Panc1 (cell line): ENCODE measurements around the gene RAB42. TPM values are rescaled to one million over a fixed set of nuclear protein-coding genes. Genes with fewer than 3 reads are reported as not detected.
A peak's percentile ranks its signal among the peaks of the same experiment; 100 is the strongest.

Experiments
- ATAC-seq: fragments of 200-7000 bp; cut with Tn5 transposase; 2 replicates; pipeline ENCODE4 v1.9.1; 2020; ENCODE audit warnings: mild to moderate bottlenecking, moderate library complexity
- BruUV-seq: library from RNA; stranded (reverse); fragments of 400-500 nt; replicated peaks from 2 replicates; lab custom pipeline; 2021; lab: Mats Ljungman, UMichigan
- CTCF ChIA-PET: fragments of 300-600 bp; sonication (Branson Sonifier 250); formaldehyde crosslinking; loops from one replicate; lab custom pipeline; 2022; ENCODE audit warnings: antibody characterized with exemption; lab: Charles Lee
- POLR2A ChIA-PET: fragments of 300-600 bp; sonication (Branson Sonifier 250); formaldehyde crosslinking; loops from one replicate; lab custom pipeline; 2022; ENCODE audit warnings: antibody characterized with exemption; lab: Charles Lee
- DNase-seq: peaks from one replicate; pipeline ENCODE4 v3.0.0-alpha.2; 2010; ENCODE audit warnings: low read depth, low spot score
- H3K27ac ChIP-seq: 2 replicates; pipeline ENCODE4 v1.5.1; 2011; ENCODE audit warnings: mild to moderate bottlenecking, low read length, inconsistent platforms
- H3K27me3 ChIP-seq: fragments of 200-500 bp; sonication (Bioruptor generic); 2 replicates; pipeline ENCODE4 v1.6.0; 2014; ENCODE audit warnings: low read length, inconsistent platforms; ENCODE audit not compliant: control insufficient read depth, insufficient read depth
- H3K36me3 ChIP-seq: fragments of 200-500 bp; sonication (Bioruptor generic); 2 replicates; pipeline ENCODE4 v1.5.1; 2014; ENCODE audit warnings: inconsistent platforms, mild to moderate bottlenecking, low read length, moderate library complexity; ENCODE audit not compliant: control insufficient read depth, insufficient read depth
- H3K4me1 ChIP-seq: 2 replicates; pipeline ENCODE4 v1.5.1; 2011; ENCODE audit warnings: inconsistent platforms, mild to moderate bottlenecking, low read length, moderate library complexity; ENCODE audit not compliant: control insufficient read depth, insufficient read depth
- H3K4me3 ChIP-seq, 2 experiments: 2 replicates each; pipeline ENCODE4 v1.5.1; 2011 to 2012; ENCODE audit warnings: low read depth in 2 of 2, low read length in 2 of 2, mild to moderate bottlenecking in 2 of 2, inconsistent platforms in 1 of 2, moderate library complexity in 1 of 2
- H3K9me3 ChIP-seq: fragments of 200-500 bp; sonication (Bioruptor generic); 2 replicates; pipeline ENCODE4 v1.5.1; 2014; ENCODE audit warnings: low read depth, mild to moderate bottlenecking, inconsistent platforms, low read length, moderate library complexity; ENCODE audit not compliant: control insufficient read depth, insufficient read depth
- CTCF ChIP-seq: fragments of 450-650 bp; IDR thresholded peaks from 2 replicates; pipeline ENCODE4 v1.5.1; 2017; ENCODE audit warnings: mild to moderate bottlenecking
- POLR2AphosphoS5 ChIP-seq: IDR thresholded peaks from 2 replicates; pipeline ENCODE4 v1.6.1; 2012; ENCODE audit warnings: mild to moderate bottlenecking, low read depth, low read length, moderate library complexity
- REST ChIP-seq, 2 experiments: IDR thresholded peaks; 2 replicates each; pipeline ENCODE4 v1.6.1; 2011 to 2012; ENCODE audit warnings: low read depth in 2 of 2, control low read depth in 1 of 2, low read length in 1 of 2, mild to moderate bottlenecking in 1 of 2, moderate library complexity in 1 of 2; ENCODE audit not compliant: insufficient read depth in 1 of 2
- SIN3A ChIP-seq: IDR thresholded peaks from 2 replicates; pipeline ENCODE4 v1.6.1; 2012; ENCODE audit warnings: low read depth, mild to moderate bottlenecking, low read length, moderate library complexity, borderline replicate concordance; ENCODE audit not compliant: insufficient read depth
- TCF7L2 ChIP-seq: IDR thresholded peaks from 2 replicates; pipeline ENCODE4 v1.6.1; 2011; ENCODE audit warnings: mild to moderate bottlenecking, low read depth, low read length, inconsistent platforms
- in situ Hi-C: cut with HindIII; loops from 2 replicates; pipeline ENCODE4 v1.10.0; 2016; ENCODE audit warnings: low sequenced_read_pairs, low pct_unique_long_range_greater_than_20kb
- intact Hi-C: fragments of 100-400 bp; cut with micrococcal nuclease; formaldehyde crosslinking; loops from one replicate; pipeline ENCODE4 v1.10.0; 2022; ENCODE audit not compliant: unreplicated experiment
- total RNA-seq: library from RNA; stranded (reverse); gene quantifications from one replicate; pipeline ENCODE4 v1.2.1, GENCODE V29; 2021; ENCODE audit not compliant: unreplicated experiment

RAB42 gene
- total RNA-seq, 1 experiment from 2014 or later = 4.2 TPM

- ATAC-seq (peak; percentile 1; the same call in 1 of the 2 replicates), DNase-seq (no peak)
- intact Hi-C loops = no loop called here
- peaks cover 15% of the 10 kb centered on the region for H3K36me3 ChIP-seq
- H3K27me3 ChIP-seq = no peaks in the 10 kb centered on the region
- peak overlapping the region; percentile 89 to 90 for H3K4me3 ChIP-seq
- TSS peak; percentile 90 for BruUV-seq
- no peak for TF ChIP-seq CTCF
- no peak for TF ChIP-seq POLR2AphosphoS5
- TF ChIP-seq TCF7L2 = no peak
- no peak for TF ChIP-seq REST (IDR thresholded peaks at IDR 0.05; ENCODE audit: insufficient read depth in 1 of 2, low read depth in 2 of 2, low read length in 1 of 2)
- no peak; the same call in 1 of the 2 replicates for TF ChIP-seq SIN3A
- H3K27ac ChIP-seq = peak overlapping the region; percentile 93
- H3K9me3 ChIP-seq = no peaks in the 10 kb centered on the region
- CTCF ChIA-PET = no interaction called here
- H3K4me1 ChIP-seq = peaks cover 4% of the 10 kb centered on the region
- in situ Hi-C loops = no loop called here
- POLR2A ChIA-PET = interaction anchor here (0.6 to 1.2 kb wide), 7 partner anchors 12 to 366 kb away, joined by 3 to 15 read pairs (median 4); no protein-coding TSS in a partner anchor
Measured at GRCh38 chr1:28580722-28581530, 11.1 kb upstream of the RAB42 start.

- Histone ChIP-seq H3K4me3 (peak overlapping the region; percentile 89 to 90), H3K36me3 (peaks cover 15% of the 10 kb centered on the region), H3K27me3 (no peaks in the 10 kb centered on the region), H3K9me3 (no peaks in the 10 kb centered on the region), H3K4me1 (peaks cover 4% of the 10 kb centered on the region), H3K27ac (peak overlapping the region; percentile 93)
- CTCF ChIA-PET = interaction anchor here (0.6 to 0.8 kb wide), 2 partner anchors 21 to 467 kb away, joined by 3 read pairs; no protein-coding TSS in a partner anchor
- TF ChIP-seq POLR2AphosphoS5 (peak; percentile 100), CTCF (no peak), REST (IDR thresholded peaks at IDR 0.05; ENCODE audit: insufficient read depth in 1 of 2, low read depth in 2 of 2, low read length in 1 of 2) (peak in 1 of 2 experiments; percentile 72; a peak in 1 of 4 replicates), TCF7L2 (no peak), SIN3A (peak; percentile 99; the same call in 1 of the 2 replicates)
- BruUV-seq = no TSS peak
- ATAC-seq = peak; percentile 95
- DNase-seq = peak; percentile 85
- in situ Hi-C loops = no loop called here
- POLR2A ChIA-PET = interaction anchor here (0.5 to 1.2 kb wide), 12 partner anchors 9 to 579 kb away, joined by 3 to 11 read pairs (median 6); no protein-coding TSS in a partner anchor
- intact Hi-C loops = no loop called here
Measured at GRCh38 chr1:28581531-28582247, 10.4 kb upstream of the RAB42 start.
